ENCODE measurements around the gene CDKN2D. TPM values are rescaled to one million over a fixed set of nuclear protein-coding genes. Genes with fewer than 3 reads are reported as not detected.
"Not testable (repeated sequence)": the region's sequence is repeated elsewhere in the genome, so short reads cannot be mapped to it uniquely, and the experiment has no call there.

CDKN2D gene
- total and polyA plus RNA-seq, 8 donors, result 4.1 to 11.8 (median 8.5) TPM; not detected in 2

- intact Hi-C loops (cut with DNase I; ENCODE audit: low total_unique reads), result no loop called here
- no peaks in the 10 kb centered on the region for H3K9me3 ChIP-seq
- WGBS, 5 donors, result 73 to 86% (median 79%) methylated on average over 11 to 12 of the region's 12 CpGs
- H3K27me3 ChIP-seq, result no peaks in the 10 kb centered on the region
- peaks cover 64 to 100% (median 100%) of the 10 kb centered on the region in 4 donors for H3K36me3 ChIP-seq
- no peak for DNase-seq
- peak overlapping the region in 1 of 5 donors; percentile 39 for H3K27ac ChIP-seq
- peaks cover 0 to 31% (median 2%) of the 10 kb centered on the region in 4 donors for H3K4me1 ChIP-seq
- TF ChIP-seq POLR2AphosphoS5 (IDR thresholded peaks at IDR 0.05) (no peak), EP300 (IDR thresholded peaks at IDR 0.05) (no peak), POLR2A (IDR thresholded peaks at IDR 0.05) (no peak), CTCF (IDR thresholded peaks at IDR 0.05) (no peak)
- H3K4me3 ChIP-seq, result no peak overlapping the region
Measured at GRCh38 chr19:10552510-10553053, 16.2 kb downstream of the CDKN2D start.

- 79 to 96% (median 92%) methylated on average over 4 to 12 of the region's 12 CpGs for WGBS, 5 donors
- peak; percentile 32 to 45 for DNase-seq
- Histone ChIP-seq H3K9me3 (no peaks in the 10 kb centered on the region), H3K4me3 (no peak overlapping the region), H3K36me3 (peaks cover 59 to 100% (median 100%) of the 10 kb centered on the region in 4 donors), H3K27ac (no peak overlapping the region), H3K27me3 (no peaks in the 10 kb centered on the region), H3K4me1 (peaks cover 0 to 31% (median 2%) of the 10 kb centered on the region in 4 donors)
- TF ChIP-seq POLR2A (IDR thresholded peaks at IDR 0.05) (no peak), EP300 (IDR thresholded peaks at IDR 0.05) (no peak), POLR2AphosphoS5 (IDR thresholded peaks at IDR 0.05) (no peak), CTCF (IDR thresholded peaks at IDR 0.05) (no peak)
- intact Hi-C loops (cut with DNase I; ENCODE audit: low total_unique reads), result no loop called here
Measured at GRCh38 chr19:10551698-10552301, 17.0 kb downstream of the CDKN2D start.

- Histone ChIP-seq H3K36me3 (peaks cover 61 to 99% (median 98%) of the 10 kb centered on the region in 4 donors), H3K4me1 (peaks cover 0 to 27% (median 5%) of the 10 kb centered on the region in 4 donors)
- H3K9me3 ChIP-seq; intact Hi-C loops (cut with DNase I; ENCODE audit: low total_unique reads); DNase-seq; H3K4me3 ChIP-seq; H3K27me3 ChIP-seq; H3K27ac ChIP-seq: not testable (repeated sequence)
- 77 to 88% (median 84%) methylated on average over 9 of the region's 9 CpGs for WGBS, 5 donors
Measured at GRCh38 chr19:10551006-10551405, 17.8 kb downstream of the CDKN2D start.

- Histone ChIP-seq H3K4me3 (no peak overlapping the region), H3K36me3 (peaks cover 60 to 95% (median 92%) of the 10 kb centered on the region in 4 donors), H3K9me3 (no peaks in the 10 kb centered on the region), H3K4me1 (peaks cover 0 to 34% (median 11%) of the 10 kb centered on the region in 4 donors), H3K27ac (no peak overlapping the region), H3K27me3 (no peaks in the 10 kb centered on the region)
- 71 to 100% (median 94%) methylated on average over 5 to 6 of the region's 6 CpGs for WGBS, 5 donors
- intact Hi-C loops (cut with DNase I; ENCODE audit: low total_unique reads), result no loop called here
- no peak for DNase-seq
- TF ChIP-seq POLR2AphosphoS5 (IDR thresholded peaks at IDR 0.05) (no peak), CTCF (IDR thresholded peaks at IDR 0.05) (no peak), EP300 (IDR thresholded peaks at IDR 0.05) (no peak), POLR2A (IDR thresholded peaks at IDR 0.05) (no peak)
Measured at GRCh38 chr19:10550336-10550735, 18.4 kb downstream of the CDKN2D start.

GRCh38 chr19:10549733-10550132, 19.0 kb downstream of the CDKN2D start:
- Histone ChIP-seq H3K36me3 (peaks cover 56 to 88% (median 86%) of the 10 kb centered on the region in 4 donors), H3K27ac (no peak overlapping the region), H3K9me3 (no peaks in the 10 kb centered on the region), H3K27me3 (no peaks in the 10 kb centered on the region), H3K4me3 (no peak overlapping the region), H3K4me1 (peaks cover 5 to 40% (median 17%) of the 10 kb centered on the region in 4 donors)
- intact Hi-C loops (cut with DNase I; ENCODE audit: low total_unique reads), result no loop called here
- WGBS, 5 donors, result 82 to 92% (median 88%) methylated on average over 7 of the region's 7 CpGs
- TF ChIP-seq EP300 (IDR thresholded peaks at IDR 0.05) (no peak), POLR2A (IDR thresholded peaks at IDR 0.05) (no peak), POLR2AphosphoS5 (IDR thresholded peaks at IDR 0.05) (no peak), CTCF (IDR thresholded peaks at IDR 0.05) (no peak)
- no peak for DNase-seq
